ENCODE results near the gene CRIM1. TPM values are rescaled to one million over a fixed set of nuclear protein-coding genes. Genes with fewer than 3 reads are reported as not detected.

CRIM1 gene
- total RNA-seq, 1 donor from 2014 or later = 60.4 TPM

- no peak for TF ChIP-seq POLR2AphosphoS5 (IDR thresholded peaks at IDR 0.05; ENCODE audit: insufficient read depth in 1 of 2, low read depth in 1 of 2)
- TF ChIP-seq CTCF (IDR thresholded peaks at IDR 0.05) = no peak
- no peak for TF ChIP-seq POLR2A (IDR thresholded peaks at IDR 0.05)
- DNase-seq (ENCODE audit: extremely low spot score in 2 of 2) = no peak
- H3K27ac ChIP-seq = no peak overlapping the region
- H3K36me3 ChIP-seq = no peaks in the 10 kb centered on the region
- H3K9me3 ChIP-seq = no peaks in the 10 kb centered on the region
- H3K27me3 ChIP-seq = no peaks in the 10 kb centered on the region
- intact Hi-C loops (cut with DNase I) = no loop called here
- peaks cover 86% of the 10 kb centered on the region for H3K4me1 ChIP-seq
- no peak overlapping the region for H3K4me3 ChIP-seq
Observed at GRCh38 chr2:36367486-36367885, 11.9 kb downstream of the CRIM1 start.

- no peak for DNase-seq (ENCODE audit: extremely low spot score in 2 of 2)
- Histone ChIP-seq H3K4me1 (peaks cover 86% of the 10 kb centered on the region), H3K27ac (no peak overlapping the region), H3K9me3 (no peaks in the 10 kb centered on the region), H3K36me3 (no peaks in the 10 kb centered on the region), H3K4me3 (no peak overlapping the region), H3K27me3 (no peaks in the 10 kb centered on the region)
- intact Hi-C loops (cut with DNase I) = no loop called here
- TF ChIP-seq CTCF (IDR thresholded peaks at IDR 0.05) (no peak), POLR2AphosphoS5 (IDR thresholded peaks at IDR 0.05; ENCODE audit: insufficient read depth in 1 of 2, low read depth in 1 of 2) (peak in 1 of 2 donors; percentile 19), POLR2A (IDR thresholded peaks at IDR 0.05) (no peak)
Observed at GRCh38 chr2:36367895-36368353, 12.3 kb downstream of the CRIM1 start.

- Histone ChIP-seq H3K9me3 (no peaks in the 10 kb centered on the region), H3K4me3 (no peak overlapping the region), H3K27ac (no peak overlapping the region), H3K27me3 (no peaks in the 10 kb centered on the region), H3K36me3 (no peaks in the 10 kb centered on the region), H3K4me1 (peaks cover 88% of the 10 kb centered on the region)
- TF ChIP-seq POLR2A (IDR thresholded peaks at IDR 0.05) (no peak), CTCF (IDR thresholded peaks at IDR 0.05) (no peak), POLR2AphosphoS5 (IDR thresholded peaks at IDR 0.05; ENCODE audit: insufficient read depth in 1 of 2, low read depth in 1 of 2) (no peak)
- intact Hi-C loops (cut with DNase I) = no loop called here
- DNase-seq (ENCODE audit: extremely low spot score in 2 of 2) = no peak
Observed at GRCh38 chr2:36368438-36368837, 12.9 kb downstream of the CRIM1 start.

GRCh38 chr2:36369163-36369562, 13.6 kb downstream of the CRIM1 start:
- no peak for DNase-seq (ENCODE audit: extremely low spot score in 2 of 2)
- no peaks in the 10 kb centered on the region for H3K9me3 ChIP-seq
- intact Hi-C loops (cut with DNase I) = no loop called here
- H3K27me3 ChIP-seq = no peaks in the 10 kb centered on the region
- no peak for TF ChIP-seq POLR2AphosphoS5 (IDR thresholded peaks at IDR 0.05; ENCODE audit: insufficient read depth in 1 of 2, low read depth in 1 of 2)
- no peak for TF ChIP-seq POLR2A (IDR thresholded peaks at IDR 0.05)
- no peak for TF ChIP-seq CTCF (IDR thresholded peaks at IDR 0.05)
- no peak overlapping the region for H3K27ac ChIP-seq
- no peaks in the 10 kb centered on the region for H3K36me3 ChIP-seq
- no peak overlapping the region for H3K4me3 ChIP-seq
- peaks cover 85% of the 10 kb centered on the region for H3K4me1 ChIP-seq

GRCh38 chr2:36369716-36370115, 14.1 kb downstream of the CRIM1 start:
- Histone ChIP-seq H3K36me3 (no peaks in the 10 kb centered on the region), H3K4me1 (peaks cover 82% of the 10 kb centered on the region), H3K27ac (no peak overlapping the region), H3K9me3 (no peaks in the 10 kb centered on the region), H3K4me3 (no peak overlapping the region), H3K27me3 (no peaks in the 10 kb centered on the region)
- TF ChIP-seq CTCF (IDR thresholded peaks at IDR 0.05) (no peak), POLR2AphosphoS5 (IDR thresholded peaks at IDR 0.05; ENCODE audit: insufficient read depth in 1 of 2, low read depth in 1 of 2) (no peak), POLR2A (IDR thresholded peaks at IDR 0.05) (no peak)
- intact Hi-C loops (cut with DNase I) = no loop called here
- no peak for DNase-seq (ENCODE audit: extremely low spot score in 2 of 2)

Data from vagina (tissue), 2 donors.